ENCODE measurements around the gene EPHA3. TPM values are rescaled to one million over a fixed set of nuclear protein-coding genes. Genes with fewer than 3 reads are reported as not detected.

The EPHA3 gene
- total and polyA plus RNA-seq, 2 donors from 2014 or later = 0.19 to 6.5 TPM

DNA sequence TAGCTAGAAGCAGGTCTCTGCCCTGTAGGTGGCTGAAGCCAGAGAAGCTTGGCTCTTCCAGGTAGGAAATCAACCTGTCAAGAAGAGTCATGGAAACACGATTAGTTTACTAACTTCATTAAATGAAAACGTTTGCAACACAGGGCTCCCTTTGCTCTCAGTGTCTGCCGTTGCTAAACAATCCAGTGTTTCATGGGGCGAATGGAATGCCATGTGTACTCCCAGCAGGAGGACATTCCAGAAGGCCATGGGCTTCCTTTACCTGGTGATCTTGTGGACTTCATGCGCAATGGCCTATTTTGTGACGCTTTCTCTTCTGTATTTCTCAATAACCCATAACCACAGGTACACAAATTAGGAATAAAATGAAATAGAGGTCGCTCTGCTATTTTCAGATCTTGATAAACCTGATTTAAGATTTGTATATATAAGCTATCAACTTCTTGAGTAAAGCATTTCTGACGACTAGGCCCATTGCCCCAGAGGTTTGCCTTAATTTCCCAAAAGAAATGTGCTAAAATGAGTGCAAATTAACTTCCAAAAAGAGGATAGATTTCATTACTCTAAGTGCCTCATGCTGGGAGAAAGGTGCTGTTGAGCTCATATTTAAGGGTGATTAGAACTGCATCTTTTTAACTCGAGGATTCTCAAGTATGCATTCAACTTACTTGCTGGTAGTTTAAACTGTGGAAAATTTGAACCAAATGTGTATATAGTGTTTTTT is 171.0 kb downstream of the EPHA3 start:
- FAIRE-seq (no peak), DNase-seq (peak in 3 of 5 donors; percentile 19 to 59 (median 43))
- intact Hi-C loops (cut with DNase I) = no loop called here
- no peak for TF ChIP-seq CTCF (IDR thresholded peaks at IDR 0.05; ENCODE audit: borderline replicate concordance, extremely low read depth, insufficient read depth)
- no peak overlapping the region for H3K4me3 ChIP-seq (ENCODE audit: low read length in 3 of 3)
- H3K4me1 ChIP-seq (ENCODE audit: control insufficient read depth in 2 of 3, insufficient read depth in 2 of 3, low read depth in 1 of 3, low read length in 3 of 3) = no peaks in the 10 kb centered on the region
- H3K9ac ChIP-seq (ENCODE audit: low read length in 3 of 3) = no peak overlapping the region
- no peaks in the 10 kb centered on the region for H3K9me3 ChIP-seq (ENCODE audit: control insufficient read depth in 2 of 3, insufficient read depth in 1 of 3, low read length in 3 of 3)
- no peaks in the 10 kb centered on the region for H3K27me3 ChIP-seq (ENCODE audit: control insufficient read depth, insufficient read depth, low read length)
- no peak overlapping the region for H3K27ac ChIP-seq (ENCODE audit: low read depth in 2 of 2, low read length in 2 of 2)
- H3K36me3 ChIP-seq (ENCODE audit: control insufficient read depth in 2 of 3, insufficient read depth in 3 of 3, low read length in 3 of 3) = no peaks in the 10 kb centered on the region

- no peaks in the 10 kb centered on the region for H3K9me3 ChIP-seq (ENCODE audit: control insufficient read depth in 2 of 3, insufficient read depth in 1 of 3, low read length in 3 of 3)
- no peaks in the 10 kb centered on the region for H3K36me3 ChIP-seq (ENCODE audit: control insufficient read depth in 2 of 3, insufficient read depth in 3 of 3, low read length in 3 of 3)
- no peak overlapping the region for H3K9ac ChIP-seq (ENCODE audit: low read length in 3 of 3)
- H3K4me3 ChIP-seq (ENCODE audit: low read length in 3 of 3) = no peak overlapping the region
- no peaks in the 10 kb centered on the region for H3K4me1 ChIP-seq (ENCODE audit: control insufficient read depth in 2 of 3, insufficient read depth in 2 of 3, low read depth in 1 of 3, low read length in 3 of 3)
- TF ChIP-seq CTCF (IDR thresholded peaks at IDR 0.05; ENCODE audit: borderline replicate concordance, extremely low read depth, insufficient read depth) = no peak
- no peaks in the 10 kb centered on the region for H3K27me3 ChIP-seq (ENCODE audit: control insufficient read depth, insufficient read depth, low read length)
- intact Hi-C loops (cut with DNase I) = no loop called here
- DNase-seq = no peak
- FAIRE-seq = no peak
- no peak overlapping the region for H3K27ac ChIP-seq (ENCODE audit: low read depth in 2 of 2, low read length in 2 of 2)
These were observed 172.9 kb downstream of the EPHA3 start for GRCh38 chr3:89280301-89280700.

DNA sequence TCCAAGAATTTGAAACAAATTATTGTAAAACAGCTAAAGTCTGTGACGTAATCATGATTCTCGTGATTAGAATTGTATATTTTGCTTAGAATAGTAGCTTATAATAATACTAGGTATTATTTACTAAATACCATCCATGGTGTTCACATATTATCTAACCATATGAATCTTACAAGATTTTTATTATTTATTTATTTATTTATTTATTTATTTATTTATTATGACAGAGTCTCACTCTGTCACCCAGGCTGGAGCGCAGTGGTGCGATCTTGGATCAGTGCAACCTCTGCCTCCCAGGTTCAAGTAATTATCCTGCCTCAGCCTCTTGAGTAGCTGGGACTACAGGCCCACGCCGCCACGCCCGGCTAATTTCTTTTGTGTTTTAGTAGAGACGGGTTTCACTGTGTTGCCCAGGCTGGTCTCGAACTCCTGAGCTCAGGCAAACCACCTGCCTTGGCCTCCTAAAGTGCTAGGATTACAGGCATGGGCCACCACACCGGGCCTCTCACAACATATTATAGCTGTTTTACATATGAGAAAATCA is 173.5 kb downstream of the EPHA3 start:
- no peak for FAIRE-seq

More for the DNA sequence above, 173.5 kb downstream of the EPHA3 start:
- intact Hi-C loops (cut with DNase I) = no loop called here
- Histone ChIP-seq H3K4me1 (ENCODE audit: control insufficient read depth in 2 of 3, insufficient read depth in 2 of 3, low read depth in 1 of 3, low read length in 3 of 3) (no peaks in the 10 kb centered on the region), H3K9ac (ENCODE audit: low read length in 3 of 3) (no peak overlapping the region), H3K4me3 (ENCODE audit: low read length in 3 of 3) (no peak overlapping the region), H3K27ac (ENCODE audit: low read depth in 2 of 2, low read length in 2 of 2) (no peak overlapping the region), H3K9me3 (ENCODE audit: control insufficient read depth in 2 of 3, insufficient read depth in 1 of 3, low read length in 3 of 3) (no peaks in the 10 kb centered on the region), H3K36me3 (ENCODE audit: control insufficient read depth in 2 of 3, insufficient read depth in 3 of 3, low read length in 3 of 3) (no peaks in the 10 kb centered on the region), H3K27me3 (ENCODE audit: control insufficient read depth, insufficient read depth, low read length) (no peaks in the 10 kb centered on the region)
- no peak for DNase-seq
- TF ChIP-seq CTCF (IDR thresholded peaks at IDR 0.05; ENCODE audit: borderline replicate concordance, extremely low read depth, insufficient read depth) = no peak

Measured in kidney (tissue), 14 donors.